Esophagus squamous epithelium (tissue), 5 donors: ENCODE measurements around the gene COL23A1. TPM values are rescaled to one million over a fixed set of nuclear protein-coding genes. Genes with fewer than 3 reads are reported as not detected.
A peak's percentile ranks its signal among the peaks of the same experiment; 100 is the strongest.

Experiments
- DNase-seq: peaks from one replicate; lab custom pipeline; 2025; lab: John Stamatoyannopoulos, UW
- H3K27ac ChIP-seq, 4 donors: fragments of 200-600 bp; sonication (generic); one replicate each; pipeline ENCODE4 v1.5.1; 2016 to 2019; ENCODE audit warnings: mild to moderate bottlenecking in 1 of 4
- H3K27me3 ChIP-seq, 4 donors: fragments of 200-600 bp; sonication (generic); 1 replicate in 3 of 4; 2 replicates in 1 of 4; pipeline versions ENCODE4 v1.5.1 to v1.6.0; 2017 to 2021; ENCODE audit warnings: antibody characterized with exemption in 1 of 4
- H3K36me3 ChIP-seq, 3 donors: fragments of 200-600 bp; sonication (generic); one replicate each; pipeline ENCODE4 v1.5.1; 2016 to 2019
- H3K4me1 ChIP-seq, 3 donors: fragments of 200-600 bp; sonication (generic); one replicate each; pipeline ENCODE4 v1.5.1; 2017 to 2019
- H3K4me3 ChIP-seq, 4 donors: fragments of 200-600 bp; sonication (generic); 1 replicate in 3 of 4; 2 replicates in 1 of 4; pipeline ENCODE4 v1.5.1; 2016 to 2019; ENCODE audit warnings: mild to moderate bottlenecking in 2 of 4, moderate library complexity in 1 of 4
- H3K9me3 ChIP-seq, 3 donors: fragments of 200-600 bp; sonication (generic); one replicate each; pipeline ENCODE4 v1.5.1; 2016 to 2019
- POLR2A ChIP-seq, 4 donors: fragments of 450-650 bp; IDR thresholded peaks; one replicate each; pipeline ENCODE4 v1.6.1; 2017; ENCODE audit warnings: antibody characterized with exemption in 4 of 4, mild to moderate bottlenecking in 4 of 4, moderate library complexity in 3 of 4
- WGBS, 2 donors: methylation state at CpG; one replicate each; pipeline ENCODE4 v1.1.5; 2018; 5-methylcytosine and 5-hydroxymethylcytosine counted together
- intact Hi-C: fragments of 100-400 bp; cut with DNase I; formaldehyde crosslinking; loops from one replicate; pipeline ENCODE4 v1.15.0; 2022
- total RNA-seq, 4 donors: library from RNA; depleted of rRNA; stranded (reverse); fragments of >200 nt; gene quantifications; one replicate each; pipeline ENCODE4 v1.1.0, GENCODE V29; 2016
- TF ChIP-seq, protein P1 (sequence below), 6 experiments: fragments of 450-650 bp in 4 of 6; fragments of 200-600 bp in 2 of 6; sonication (generic) in 2 of 6; IDR thresholded peaks; one replicate each; pipeline ENCODE4 v1.5.1; 2016 to 2019; ENCODE audit warnings: antibody characterized with exemption in 6 of 6, mild to moderate bottlenecking in 4 of 6, moderate library complexity in 4 of 6
- donor health status: DM: yes; HTN: yes; CAD: no.

Gene COL23A1
- total RNA-seq, 4 donors from 2014 or later, result 0.41 to 1.5 (median 0.44) TPM; not detected in 1

DNA sequence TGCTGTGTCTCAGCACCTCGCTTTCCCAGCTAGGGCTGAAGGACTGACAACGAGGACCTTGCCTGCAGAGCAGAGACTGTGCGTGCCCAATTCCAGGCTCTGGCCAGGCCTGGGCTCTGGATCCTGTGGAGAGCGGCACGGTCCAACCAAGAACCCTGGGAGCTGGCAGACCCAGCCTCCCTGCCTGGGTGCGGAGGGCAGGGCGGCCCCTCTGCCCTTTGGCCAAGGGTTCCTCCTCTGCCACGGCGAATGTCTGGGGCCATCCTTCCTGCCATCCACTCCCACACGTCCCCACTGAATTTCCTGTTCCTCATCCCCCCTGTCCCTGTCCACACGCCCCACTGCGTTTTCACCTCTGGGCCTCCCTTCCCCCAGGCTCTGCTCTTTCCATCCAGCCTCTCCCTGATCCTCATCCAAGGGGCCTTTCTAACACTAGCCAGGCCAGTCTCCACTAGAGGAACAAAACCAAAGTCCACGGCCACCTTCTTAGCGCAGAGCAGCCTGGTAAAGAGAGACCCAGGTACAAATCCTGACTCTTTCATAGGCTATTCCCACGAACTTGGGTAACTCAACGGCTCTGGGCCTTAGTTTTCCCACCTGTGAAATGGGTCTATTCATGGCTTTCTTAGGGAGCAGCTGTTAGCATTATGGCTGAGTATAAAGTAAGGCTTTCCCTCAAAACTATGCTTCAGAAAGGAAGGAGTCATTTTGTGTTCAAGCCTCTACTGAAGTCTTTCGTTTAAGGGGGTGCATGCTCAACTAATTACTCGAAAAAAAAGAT lies 262.1 kb downstream of the COL23A1 start:
- no peak for TF ChIP-seq POLR2A (IDR thresholded peaks at IDR 0.05)
- TF ChIP-seq, protein P1, sequence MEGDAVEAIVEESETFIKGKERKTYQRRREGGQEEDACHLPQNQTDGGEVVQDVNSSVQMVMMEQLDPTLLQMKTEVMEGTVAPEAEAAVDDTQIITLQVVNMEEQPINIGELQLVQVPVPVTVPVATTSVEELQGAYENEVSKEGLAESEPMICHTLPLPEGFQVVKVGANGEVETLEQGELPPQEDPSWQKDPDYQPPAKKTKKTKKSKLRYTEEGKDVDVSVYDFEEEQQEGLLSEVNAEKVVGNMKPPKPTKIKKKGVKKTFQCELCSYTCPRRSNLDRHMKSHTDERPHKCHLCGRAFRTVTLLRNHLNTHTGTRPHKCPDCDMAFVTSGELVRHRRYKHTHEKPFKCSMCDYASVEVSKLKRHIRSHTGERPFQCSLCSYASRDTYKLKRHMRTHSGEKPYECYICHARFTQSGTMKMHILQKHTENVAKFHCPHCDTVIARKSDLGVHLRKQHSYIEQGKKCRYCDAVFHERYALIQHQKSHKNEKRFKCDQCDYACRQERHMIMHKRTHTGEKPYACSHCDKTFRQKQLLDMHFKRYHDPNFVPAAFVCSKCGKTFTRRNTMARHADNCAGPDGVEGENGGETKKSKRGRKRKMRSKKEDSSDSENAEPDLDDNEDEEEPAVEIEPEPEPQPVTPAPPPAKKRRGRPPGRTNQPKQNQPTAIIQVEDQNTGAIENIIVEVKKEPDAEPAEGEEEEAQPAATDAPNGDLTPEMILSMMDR (IDR thresholded peaks at IDR 0.05), result no peak
- WGBS, 2 donors, result 74 to 75% methylated on average over 11 to 13 of the region's 18 CpGs
- Histone ChIP-seq H3K36me3 (no peaks in the 10 kb centered on the region), H3K9me3 (no peaks in the 10 kb centered on the region), H3K4me1 (peaks cover 13 to 42% (median 22%) of the 10 kb centered on the region in 3 donors), H3K27ac (no peak overlapping the region), H3K4me3 (no peak overlapping the region), H3K27me3 (peaks cover 0 to 79% (median 0%) of the 10 kb centered on the region in 4 donors)
- intact Hi-C loops, result no loop called here
- DNase-seq, result no peak

DNA sequence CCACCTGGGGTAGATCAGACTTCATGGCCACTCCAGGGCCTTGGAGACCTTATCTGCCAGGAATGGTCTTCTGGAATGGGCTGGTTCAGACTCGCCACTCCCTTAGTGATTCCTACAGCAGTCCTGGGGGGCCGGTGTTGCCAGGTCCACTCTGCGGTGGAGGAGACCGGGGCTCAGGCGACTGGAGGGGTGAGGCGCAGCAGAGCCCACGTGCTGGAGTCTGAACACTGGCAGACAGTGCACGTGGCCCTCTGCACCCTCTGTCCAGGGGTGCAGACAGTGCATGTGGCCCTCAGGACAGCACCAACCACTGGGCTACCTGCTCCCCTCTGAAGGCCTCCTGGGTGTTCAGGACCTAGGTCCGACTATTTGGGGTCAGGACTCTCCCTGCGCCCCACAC lies 262.7 kb downstream of the COL23A1 start:
- no peak overlapping the region for H3K4me3 ChIP-seq
- DNase-seq, result no peak
- peaks cover 13 to 39% (median 22%) of the 10 kb centered on the region in 3 donors for H3K4me1 ChIP-seq
- H3K9me3 ChIP-seq, result no peaks in the 10 kb centered on the region
- peaks cover 0 to 83% (median 0%) of the 10 kb centered on the region in 4 donors for H3K27me3 ChIP-seq
- intact Hi-C loops, result no loop called here
- no peaks in the 10 kb centered on the region for H3K36me3 ChIP-seq
- H3K27ac ChIP-seq, result no peak overlapping the region
- 67 to 88% methylated on average over 2 to 9 of the region's 10 CpGs for whole genome bisulfite sequencing, 2 donors
- TF ChIP-seq POLR2A (IDR thresholded peaks at IDR 0.05), result no peak
- TF ChIP-seq, protein P1 (IDR thresholded peaks at IDR 0.05), result no peak

DNA sequence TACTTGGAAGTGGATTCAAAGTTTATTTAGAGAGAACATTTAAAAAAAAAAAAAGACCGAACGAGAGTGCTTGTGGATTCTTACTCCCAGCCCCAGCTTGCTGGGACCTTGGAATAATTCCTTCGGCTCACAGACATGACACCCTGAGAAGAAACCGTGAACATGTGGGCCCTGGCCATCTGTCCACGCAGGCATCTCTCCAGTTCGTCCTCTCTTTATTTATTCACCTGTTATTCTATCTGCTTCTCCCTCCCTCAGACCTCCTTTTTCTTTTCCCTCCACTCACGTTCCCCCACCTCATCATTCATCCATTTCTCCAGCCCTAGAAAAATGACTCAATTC lies 263.8 kb downstream of the COL23A1 start:
- no peak for TF ChIP-seq POLR2A (IDR thresholded peaks at IDR 0.05)
- TF ChIP-seq, protein P1 (IDR thresholded peaks at IDR 0.05), result no peak
- Histone ChIP-seq H3K4me1 (peaks cover 3 to 28% (median 12%) of the 10 kb centered on the region in 3 donors), H3K4me3 (no peak overlapping the region), H3K36me3 (no peaks in the 10 kb centered on the region), H3K27ac (peak overlapping the region in 3 of 4 donors; percentile 52 to 76 (median 58)), H3K27me3 (peaks cover 0 to 72% (median 0%) of the 10 kb centered on the region in 4 donors), H3K9me3 (no peaks in the 10 kb centered on the region)
- no peak for DNase-seq
- intact Hi-C loops, result no loop called here
- 52 to 55% methylated on average over 7 of the region's 7 CpGs for WGBS, 2 donors

DNA sequence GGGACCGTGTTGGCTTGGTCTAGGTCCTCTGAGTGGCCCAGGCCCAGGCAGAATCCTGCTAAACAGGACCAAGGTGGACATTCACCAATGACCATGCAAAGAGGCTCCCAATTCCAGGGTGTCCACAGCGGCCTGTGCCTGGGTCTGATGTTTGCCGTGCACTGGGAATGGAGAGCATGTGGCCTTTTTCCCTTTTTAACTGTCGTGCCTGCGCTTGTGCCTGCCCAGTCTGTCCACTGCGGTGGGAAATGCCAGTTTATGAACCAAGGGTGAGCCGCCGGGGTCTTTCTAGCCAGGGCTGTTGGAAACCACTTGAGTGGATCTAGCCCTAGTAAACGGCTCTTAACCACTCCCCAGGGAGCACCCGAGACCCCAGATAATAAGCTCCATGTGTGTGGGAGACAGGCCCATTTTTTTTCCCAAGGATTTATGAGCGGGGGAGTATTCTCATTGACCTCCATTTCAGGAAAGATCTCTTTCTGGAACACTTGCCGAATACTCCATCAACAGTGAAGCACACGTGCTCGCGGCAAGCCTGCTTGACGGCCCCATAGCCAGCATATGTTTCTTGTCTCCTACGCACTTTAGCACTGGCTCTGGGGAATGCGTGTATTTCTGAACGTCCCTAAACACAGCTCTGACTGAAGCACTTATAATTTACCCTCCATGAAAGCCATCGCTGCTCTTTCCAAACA lies 264.4 kb downstream of the COL23A1 start:
- Histone ChIP-seq H3K4me1 (peaks cover 0 to 23% (median 6%) of the 10 kb centered on the region in 3 donors), H3K4me3 (no peak overlapping the region), H3K27ac (peak overlapping the region in 3 of 4 donors; percentile 61 to 76 (median 74)), H3K9me3 (no peaks in the 10 kb centered on the region), H3K36me3 (no peaks in the 10 kb centered on the region), H3K27me3 (peaks cover 0 to 67% (median 0%) of the 10 kb centered on the region in 4 donors)
- TF ChIP-seq POLR2A (IDR thresholded peaks at IDR 0.05), result no peak
- TF ChIP-seq, protein P1 (IDR thresholded peaks at IDR 0.05), result no peak
- 63 to 84% methylated on average over 5 to 15 of the region's 20 CpGs for WGBS, 2 donors
- no peak for DNase-seq
- intact Hi-C loops, result no loop called here

- no peaks in the 10 kb centered on the region for H3K9me3 ChIP-seq
- no peak overlapping the region for H3K4me3 ChIP-seq
- no peaks in the 10 kb centered on the region for H3K36me3 ChIP-seq
- no peak for TF ChIP-seq POLR2A (IDR thresholded peaks at IDR 0.05)
- TF ChIP-seq, protein P1 (IDR thresholded peaks at IDR 0.05), result no peak
- intact Hi-C loops, result no loop called here
- WGBS, 2 donors, result 96% methylated on average over 6 of the region's 6 CpGs
- peak overlapping the region in 2 of 4 donors; percentile 61 to 76 for H3K27ac ChIP-seq
- no peak for DNase-seq
- H3K27me3 ChIP-seq, result peaks cover 0 to 61% (median 0%) of the 10 kb centered on the region in 4 donors
- H3K4me1 ChIP-seq, result peaks cover 0 to 17% (median 4%) of the 10 kb centered on the region in 3 donors
These were observed 264.9 kb downstream of the COL23A1 start for GRCh38 chr5:178325311-178325678.
